Measurements from ENCODE around the gene CCDC152.
"Not testable (repeated sequence)": the region's sequence is repeated elsewhere in the genome, so short reads cannot be mapped to it uniquely, and the experiment has no call there.

CCDC152 gene

DNA sequence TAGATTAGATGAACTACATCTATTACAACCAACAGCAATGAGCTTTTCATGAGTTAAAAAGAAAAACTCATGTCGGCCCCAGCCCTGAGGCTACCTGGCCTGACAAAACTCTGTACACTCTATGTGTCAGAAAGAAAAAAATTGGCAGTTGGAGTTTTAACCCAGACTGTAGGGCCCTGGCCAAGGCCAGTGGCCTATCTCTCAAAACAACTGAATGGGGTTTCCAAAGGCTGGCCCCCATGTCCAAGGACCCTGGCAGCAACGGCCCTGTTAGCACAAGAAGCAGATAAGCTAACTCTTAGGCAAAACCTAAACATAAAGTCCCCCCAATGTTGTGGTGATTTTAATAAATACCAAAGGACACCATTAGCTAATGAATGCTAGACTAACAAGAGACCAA is 59.9 kb downstream of the CCDC152 start:
- not testable (repeated sequence) for DNase-seq

DNA sequence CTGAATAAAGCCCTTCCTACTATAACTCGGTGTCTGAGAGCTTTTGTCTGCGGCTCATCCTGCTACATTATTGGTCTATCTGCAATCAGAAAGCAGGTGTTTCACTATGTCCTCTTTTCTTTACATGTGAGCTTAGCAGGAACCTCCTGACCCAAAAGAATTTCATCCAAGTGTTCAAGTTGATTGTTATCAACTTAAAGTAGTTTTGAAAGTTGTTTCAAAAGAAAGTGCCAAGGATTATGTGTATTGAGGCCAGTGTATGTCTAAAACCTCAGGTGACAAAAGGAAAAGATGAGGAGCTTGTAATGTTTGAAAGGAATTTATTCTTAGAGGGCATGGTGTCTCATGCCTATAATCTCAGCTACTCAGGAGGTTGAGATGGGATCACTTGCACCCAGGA is 63.1 kb downstream of the CCDC152 start:
- DNase-seq: no peak

DNA sequence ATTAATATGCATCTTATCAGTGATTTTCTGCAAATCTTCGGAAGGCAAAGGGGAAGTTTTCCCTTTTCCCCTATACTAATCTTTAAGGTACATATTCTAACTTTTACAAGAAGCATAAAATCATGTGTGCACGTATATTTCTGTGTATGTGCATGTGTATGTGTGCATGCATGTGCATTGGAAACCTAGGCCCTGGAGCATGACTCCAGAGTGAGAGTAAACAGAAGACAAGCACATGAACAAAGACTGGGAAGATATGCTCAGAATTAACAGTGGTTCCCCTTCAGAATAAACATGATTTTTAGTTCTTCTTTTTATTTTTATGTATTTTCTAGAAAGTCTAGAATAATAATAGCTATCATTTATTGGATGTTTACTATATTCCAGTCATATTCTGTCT is 65.9 kb downstream of the CCDC152 start:
- DNase-seq: no peak

DNA sequence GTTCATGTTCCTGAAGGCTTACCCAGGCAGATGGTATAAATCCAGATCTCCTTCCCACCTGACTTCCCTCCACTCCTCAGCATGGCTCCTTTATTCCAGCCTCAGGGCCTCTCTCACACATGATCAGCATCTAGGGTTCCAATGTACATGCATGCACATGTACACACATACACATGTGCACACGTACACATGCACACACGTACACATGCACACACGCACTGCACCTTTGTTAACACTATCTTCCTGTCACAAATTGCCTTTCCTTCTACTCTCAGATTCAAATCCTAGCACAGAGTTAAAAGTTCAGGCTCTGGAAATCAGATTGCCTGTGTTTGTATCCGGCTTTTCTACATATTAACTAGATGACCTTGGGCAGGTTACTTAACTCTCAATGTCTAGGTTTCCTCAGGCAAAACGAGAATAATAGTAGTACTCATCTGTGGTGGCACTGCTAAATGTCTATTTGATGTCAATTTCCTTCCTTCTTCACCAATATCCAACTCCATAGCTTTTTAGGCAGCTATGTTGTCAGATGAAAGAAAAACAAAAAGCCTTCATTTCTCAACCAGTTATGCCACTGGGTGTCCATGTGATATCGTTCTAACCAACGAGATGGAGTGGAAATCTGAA is 67.8 kb downstream of the CCDC152 start:
- DNase-seq: no peak

DNA sequence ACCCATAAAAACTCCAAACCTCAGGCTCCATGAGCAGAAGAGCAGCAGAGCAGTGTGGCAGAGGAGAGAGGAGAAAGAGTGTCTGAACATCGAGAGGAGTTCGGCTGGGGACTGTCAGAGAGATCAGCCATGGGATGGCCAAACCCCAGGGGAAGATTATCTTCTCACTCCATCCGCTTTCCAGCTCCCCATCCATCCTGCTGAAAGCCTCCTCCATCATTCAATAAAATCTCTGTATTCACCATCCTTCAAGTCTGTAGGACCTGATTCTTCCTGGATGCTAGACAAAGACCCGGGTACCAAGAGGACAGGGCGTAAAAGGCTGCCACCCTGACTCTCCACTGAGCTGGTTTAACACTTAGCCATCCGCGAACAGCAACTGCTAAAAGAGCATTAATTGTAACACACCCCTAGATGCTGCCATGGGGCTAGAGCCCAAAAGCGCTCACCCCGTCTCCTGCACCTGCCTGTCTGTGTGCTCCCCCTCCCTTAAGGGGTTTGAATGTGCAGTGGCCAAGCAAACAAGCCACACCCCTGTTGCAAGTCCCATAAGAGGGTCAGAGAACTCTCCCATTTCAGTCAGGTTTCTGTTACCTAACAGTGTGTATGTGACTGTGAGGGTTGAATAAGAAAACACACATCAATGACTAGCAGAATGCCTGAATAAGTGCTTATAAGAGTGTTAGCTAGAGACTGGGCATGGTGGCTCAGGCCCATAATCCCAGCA is 69.0 kb downstream of the CCDC152 start:
- no peak for DNase-seq

DNA sequence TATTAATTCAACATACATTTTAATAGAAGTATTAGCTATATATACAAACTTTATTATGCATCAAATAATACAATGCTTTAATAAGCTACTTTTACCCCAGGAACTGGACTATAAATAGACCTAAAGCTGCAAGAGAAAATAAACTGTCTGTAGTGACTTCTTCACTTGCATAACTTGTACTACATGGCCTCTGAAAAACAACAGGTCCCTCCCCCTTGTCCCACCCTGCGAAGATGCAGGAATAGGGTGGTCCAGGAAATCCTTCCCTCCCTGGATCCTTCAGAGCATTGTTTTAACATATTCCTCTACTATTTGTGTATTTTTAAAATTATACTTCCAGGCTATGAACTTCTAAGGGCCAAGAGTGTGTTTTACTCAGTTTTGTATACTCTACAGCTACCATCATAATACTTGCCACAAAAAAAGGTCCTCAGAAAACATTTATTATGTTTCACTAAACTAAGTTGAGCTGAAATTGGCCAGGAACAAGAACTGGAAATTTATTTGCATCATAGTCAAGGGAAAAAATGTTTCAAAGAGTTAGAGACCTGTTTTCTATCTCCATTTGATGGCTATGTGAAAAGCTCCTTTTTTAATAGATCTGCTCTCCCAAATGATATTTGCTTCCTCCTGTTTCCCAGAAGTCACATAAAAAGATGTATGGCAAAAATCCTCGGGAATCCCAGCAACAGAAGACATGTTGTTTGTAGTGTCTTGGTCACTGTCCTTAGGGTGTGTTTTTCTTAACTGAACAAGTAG is 70.3 kb downstream of the CCDC152 start:
- no peak for DNase-seq

DNA sequence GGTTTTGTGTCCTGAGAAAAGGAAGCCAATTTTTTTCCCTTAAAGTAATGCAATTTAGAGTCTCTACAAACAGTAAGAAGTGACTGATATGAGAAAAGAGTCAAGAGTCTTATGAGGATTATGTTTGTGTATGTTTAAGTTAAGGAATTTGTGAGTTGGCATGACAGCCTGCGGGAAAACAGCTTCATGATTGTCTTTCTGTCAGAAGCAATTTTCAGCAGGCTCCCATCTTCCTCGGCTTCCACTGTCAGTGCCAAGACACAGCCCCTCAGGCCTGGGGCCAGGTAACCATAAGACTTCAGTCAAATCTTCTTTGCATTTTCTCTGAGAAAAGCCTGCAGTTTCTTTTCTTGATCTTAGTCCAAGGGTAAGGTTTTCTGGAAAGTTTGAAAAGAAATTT is 72.1 kb downstream of the CCDC152 start:
- no peak for DNase-seq

DNA sequence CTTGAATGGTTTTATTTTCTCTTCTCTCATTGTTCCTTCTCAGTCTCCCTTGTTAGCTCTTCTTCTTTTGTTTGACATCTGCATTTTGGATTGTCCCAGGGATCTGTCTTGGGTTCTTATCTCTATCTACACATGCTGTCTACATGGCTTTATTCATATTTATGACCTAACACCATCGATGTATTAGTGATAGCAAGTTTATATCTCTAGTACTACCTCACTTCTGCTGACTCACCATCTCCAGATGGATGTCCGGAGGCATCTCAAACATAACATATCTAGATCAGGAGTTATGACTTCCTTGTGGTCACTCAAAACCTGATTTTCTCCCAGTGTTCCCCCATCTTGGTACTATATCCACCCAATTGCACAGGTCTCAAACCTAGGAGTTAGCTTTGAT is 74.3 kb downstream of the CCDC152 start:
- DNase-seq: no peak

DNA sequence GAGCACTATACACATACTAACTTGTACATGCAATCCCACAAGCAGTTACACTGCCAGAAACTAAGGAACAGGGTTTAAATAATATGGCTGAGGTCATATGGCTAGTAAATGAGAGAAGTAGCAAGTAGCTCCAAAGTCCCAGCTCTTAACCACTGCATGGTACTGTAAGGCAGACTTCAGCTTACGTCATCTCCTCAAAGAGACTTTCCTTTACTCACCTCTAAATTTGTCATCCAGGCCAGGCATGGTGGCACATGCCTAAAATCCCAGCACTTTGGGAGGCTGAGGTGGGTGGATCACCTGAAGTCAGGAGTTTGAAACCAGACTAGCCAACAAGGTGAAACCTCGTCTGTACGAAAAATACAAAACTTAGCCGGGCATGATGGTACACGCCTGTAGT is 75.4 kb downstream of the CCDC152 start:
- no peak for DNase-seq

DNA sequence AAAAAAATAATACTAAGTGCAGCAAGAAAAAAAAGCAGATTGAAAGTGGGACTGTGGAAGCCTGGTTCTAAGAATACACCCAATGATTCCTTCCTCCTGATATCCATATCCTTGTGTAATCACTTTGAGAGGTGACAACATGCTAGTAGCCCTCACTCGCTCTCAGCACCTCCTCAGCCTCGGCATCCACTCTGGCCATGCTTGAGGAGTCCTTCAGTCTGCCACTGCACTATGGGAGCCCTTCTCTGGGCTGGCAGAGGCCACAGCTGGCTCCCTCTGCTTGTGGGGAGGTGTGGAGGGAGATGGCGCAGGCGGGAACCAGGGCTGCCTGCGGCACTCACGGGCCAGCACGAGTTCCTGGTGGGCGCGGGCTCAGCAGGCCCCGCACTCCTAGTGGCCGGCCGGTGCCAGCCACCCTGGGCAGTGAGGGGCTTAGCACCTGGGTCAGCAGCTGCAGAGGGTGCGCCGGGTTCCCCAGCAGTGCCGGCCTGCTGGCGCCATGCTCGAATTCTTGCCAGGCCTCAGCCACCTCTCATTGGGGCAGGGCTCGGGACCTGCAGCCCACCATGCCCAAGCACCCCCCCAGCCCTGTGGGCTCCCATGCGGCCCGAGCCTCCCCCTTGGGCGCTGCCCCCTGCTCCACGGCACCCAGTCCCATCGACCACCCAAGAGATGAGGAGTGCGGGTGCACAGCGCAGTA is 79.6 kb downstream of the CCDC152 start:
- no peak for DNase-seq

DNA sequence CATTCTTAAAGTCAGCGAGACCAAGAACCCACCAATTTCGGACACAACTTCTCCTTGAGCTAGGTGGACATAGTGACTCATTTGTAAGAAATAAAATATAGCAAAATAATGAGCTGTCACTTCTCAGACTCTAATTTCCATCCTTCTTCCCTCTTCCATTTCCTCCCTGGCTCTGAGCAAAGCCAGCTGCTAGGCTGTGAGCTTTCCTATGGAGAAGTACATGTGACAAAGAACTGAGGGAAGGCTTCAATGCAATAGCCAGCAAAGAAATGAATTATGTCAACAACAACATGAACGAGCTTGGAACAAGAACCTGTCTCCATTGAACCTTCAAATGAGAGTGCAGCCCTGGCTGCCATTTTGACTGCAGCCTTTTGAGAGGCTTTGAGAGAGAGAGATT is 81.0 kb downstream of the CCDC152 start:
- no peak for DNase-seq

DNA sequence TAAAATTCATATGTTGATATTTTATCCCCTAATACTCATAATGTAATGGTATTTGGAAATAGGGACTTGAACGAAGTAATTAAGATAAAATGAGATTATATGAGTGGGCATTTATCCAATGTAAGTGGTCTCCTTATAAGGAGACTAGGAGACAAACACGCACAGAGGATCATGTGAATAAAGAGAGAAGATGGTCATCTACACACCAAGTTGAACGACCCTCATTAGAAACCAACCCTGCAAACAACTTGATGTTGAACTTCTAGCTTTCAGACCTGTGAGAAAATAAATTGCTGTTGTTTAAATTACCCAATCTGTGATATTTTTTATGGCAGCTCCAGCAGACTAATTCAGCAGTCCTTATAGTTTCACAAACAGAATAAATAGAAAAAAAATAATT is 82.6 kb downstream of the CCDC152 start:
- DNase-seq: no peak

DNA sequence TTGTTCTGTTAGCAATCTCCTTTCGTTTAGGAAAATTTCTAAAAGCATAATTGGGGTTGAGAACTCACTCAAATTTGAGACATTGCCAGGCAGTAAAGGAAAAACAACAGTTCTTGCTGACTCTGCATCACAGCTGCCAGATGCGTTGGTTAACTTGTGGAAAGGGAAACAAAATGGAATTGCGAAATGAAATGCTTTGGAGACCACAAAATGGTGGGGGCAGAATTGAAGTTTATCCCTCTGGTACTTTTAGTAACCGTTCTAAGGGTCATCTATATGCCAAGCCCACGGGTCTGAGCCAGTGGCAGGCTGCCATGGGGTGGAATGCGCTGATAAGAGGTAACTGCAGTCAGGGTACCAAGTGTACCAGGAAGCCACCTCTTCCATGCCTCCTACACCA is 83.7 kb downstream of the CCDC152 start:
- DNase-seq: no peak

DNA sequence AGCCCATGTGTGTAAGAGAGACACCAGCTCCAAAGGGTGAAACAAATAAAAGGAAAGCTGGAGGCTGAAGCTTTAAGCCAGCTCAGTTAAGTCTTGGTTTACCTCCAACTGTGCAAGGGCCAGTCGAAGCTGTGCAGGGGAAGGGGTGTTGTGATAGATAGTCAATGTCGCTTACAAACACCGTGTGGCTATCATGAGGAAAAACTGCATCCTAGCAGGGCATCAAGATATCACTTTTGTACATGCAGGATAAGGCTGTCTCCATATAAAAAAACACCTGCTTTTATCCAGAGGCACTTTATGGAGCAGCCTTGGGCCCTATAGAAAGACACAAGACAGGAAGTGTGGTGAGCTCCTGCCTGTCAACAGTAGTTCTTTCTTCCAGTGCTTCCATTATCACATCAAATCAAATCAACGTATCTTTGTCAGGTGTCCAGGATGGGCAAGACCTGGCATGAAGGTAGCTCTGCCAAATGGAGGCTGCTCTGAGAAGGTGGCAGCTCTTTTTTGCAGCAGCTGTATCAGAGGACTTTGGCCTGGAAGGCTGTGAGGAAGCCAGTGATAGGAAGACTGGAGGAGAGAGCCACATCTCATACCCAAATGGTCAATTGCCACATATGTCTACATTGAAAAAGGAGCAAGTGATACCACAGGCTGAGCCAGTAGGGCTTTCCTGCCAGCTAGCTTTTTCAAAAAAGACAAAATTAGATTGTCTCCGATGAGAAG is 84.4 kb downstream of the CCDC152 start:
- no peak for DNase-seq

DNA sequence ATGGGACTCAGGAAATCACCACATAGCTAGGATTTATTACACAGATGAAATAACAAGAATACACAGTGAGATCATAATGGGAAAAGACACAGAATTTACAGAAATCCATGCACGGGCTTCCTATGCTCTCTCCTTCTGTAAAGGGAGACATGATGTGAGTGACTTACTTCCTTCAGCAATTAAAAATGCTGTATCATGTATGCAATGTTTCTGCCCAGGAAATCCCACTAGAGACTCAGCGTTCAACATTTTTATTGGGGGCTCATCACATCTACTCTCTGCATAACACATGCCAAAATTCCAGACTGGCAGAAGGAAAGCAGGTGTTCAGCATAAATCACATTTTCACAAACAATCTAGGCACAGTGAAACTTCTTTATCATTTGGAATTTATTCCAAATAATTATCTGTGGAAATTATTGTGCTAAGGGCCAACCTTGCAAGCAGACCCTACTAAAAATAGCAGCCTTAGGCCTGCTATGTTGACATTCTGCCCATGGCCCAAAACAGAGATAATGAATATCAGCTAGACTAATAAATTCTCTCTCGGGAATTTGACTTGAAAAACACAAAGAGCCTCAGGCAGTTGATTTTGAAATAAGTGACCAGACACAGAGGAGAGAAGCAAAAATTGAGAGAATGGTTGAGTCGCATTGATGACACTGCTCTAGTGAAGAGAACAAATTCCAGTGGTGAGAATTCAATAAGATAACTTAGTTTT is 86.5 kb downstream of the CCDC152 start:
- no peak for DNase-seq

DNA sequence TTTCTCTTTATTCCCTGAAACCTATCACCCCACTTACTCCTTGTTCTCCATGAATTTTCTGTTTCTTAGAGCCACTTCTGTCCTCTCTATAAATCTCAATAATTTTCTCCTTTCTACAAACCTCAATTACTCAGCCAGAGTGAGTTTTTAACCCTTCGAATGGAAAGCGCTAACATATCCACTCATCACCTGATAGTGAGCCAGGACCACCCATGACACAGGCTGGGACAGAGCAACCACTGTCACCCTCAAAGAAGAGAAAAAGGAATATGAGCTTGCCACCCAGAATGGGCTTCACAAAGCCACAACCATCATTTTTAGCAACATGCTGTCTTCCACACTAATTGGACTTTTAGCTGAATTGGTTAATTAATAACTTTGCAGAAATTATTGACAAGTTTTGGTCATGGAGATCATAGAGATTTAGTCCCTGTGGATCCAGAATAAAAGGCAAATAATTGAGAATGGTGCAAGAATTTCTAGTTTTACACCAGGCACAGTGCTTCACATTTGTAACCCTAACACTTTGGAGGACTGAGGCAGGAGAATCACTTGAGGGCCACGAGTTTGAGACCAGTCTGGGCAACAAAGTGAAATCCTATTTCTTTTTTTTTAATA is 87.2 kb downstream of the CCDC152 start:
- DNase-seq: no peak

DNA sequence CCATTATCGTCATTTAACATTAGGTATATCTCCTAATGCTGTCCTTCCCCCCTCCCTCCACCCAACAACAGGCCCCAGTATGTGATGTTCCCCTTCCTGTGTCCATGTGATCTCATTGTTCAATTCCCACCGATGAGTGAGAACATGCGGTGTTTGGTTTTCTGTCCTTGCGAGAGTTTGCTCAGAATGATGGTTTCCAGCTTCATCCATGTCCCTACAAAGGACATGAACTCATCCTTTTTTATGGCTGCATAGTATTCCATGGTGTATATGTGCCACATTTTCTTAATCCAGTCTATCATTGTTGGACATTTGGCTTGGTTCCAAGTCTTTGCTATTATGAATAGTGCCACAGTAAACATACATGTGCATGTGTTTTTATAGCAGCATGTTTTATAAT is 87.8 kb downstream of the CCDC152 start:
- not testable (repeated sequence) for DNase-seq

DNA sequence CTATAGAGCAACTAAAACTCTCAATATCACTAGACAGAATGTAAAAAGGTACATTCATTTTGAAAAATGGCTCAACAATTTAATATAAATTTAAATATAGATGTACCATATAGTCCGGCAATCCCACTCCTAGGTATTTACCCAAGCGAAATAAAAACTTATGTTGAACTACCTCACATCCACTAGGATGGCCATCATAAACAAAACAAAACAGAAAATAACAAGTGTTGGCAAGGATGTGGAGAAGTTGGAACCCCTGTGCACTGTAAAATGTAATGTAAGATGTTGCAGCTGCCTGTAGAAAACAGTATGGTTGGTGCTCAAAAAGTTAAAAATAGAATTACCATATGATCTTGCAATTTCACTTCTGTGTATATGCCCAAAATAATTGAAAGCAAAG is 91.9 kb downstream of the CCDC152 start:
- DNase-seq: no peak

DNA sequence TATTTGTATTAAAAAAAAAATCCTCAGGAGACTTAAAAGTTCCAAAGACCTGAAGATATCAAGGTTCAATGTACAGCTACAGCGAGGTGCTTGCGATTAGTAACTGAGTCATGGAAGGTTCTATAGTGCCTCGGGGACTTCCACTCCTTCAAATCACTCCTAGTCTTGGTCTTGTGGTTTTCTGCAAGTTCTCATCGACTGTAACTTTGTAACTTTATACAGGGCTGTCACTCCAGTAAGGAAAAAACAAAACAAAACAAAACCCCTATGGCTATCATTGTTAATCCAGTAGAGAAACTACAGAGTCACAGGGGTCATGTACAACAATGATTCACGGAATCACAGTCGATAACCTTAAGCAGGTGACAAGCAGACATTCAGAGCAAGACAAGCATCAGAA is 94.9 kb downstream of the CCDC152 start:
- no peak for DNase-seq
